HG03575 (cell line): Measurements from ENCODE around the gene HCN3.

ENCODE experiments used
- ATAC-seq: cut with Tn5 transposase; IDR thresholded peaks from one replicate; pipeline ENCODE4 v1.9.1; 2021; ENCODE audit not compliant: unreplicated experiment, insufficient number of reproducible peaks, low FRiP score; ENCODE audit errors: extremely low read depth

Gene HCN3

DNA sequence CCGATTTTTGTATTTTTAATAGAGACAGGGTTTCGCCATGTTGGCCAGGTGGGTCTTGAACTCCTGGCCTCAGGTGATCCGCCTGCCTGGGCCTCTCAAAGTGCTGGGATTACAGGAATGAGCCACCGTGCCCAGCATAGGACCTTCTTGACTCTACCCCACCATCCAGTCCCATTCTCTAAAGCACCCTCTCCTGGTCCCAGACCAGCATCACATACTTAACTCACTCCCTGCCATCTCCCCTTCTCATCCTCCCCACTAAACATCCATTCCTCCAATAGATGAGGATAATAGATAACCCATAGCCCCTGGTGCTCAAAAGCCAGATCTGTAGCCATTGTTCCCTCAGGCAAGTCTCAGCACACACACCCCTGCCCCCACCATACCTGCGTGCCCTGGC, 24.1 kb upstream of the HCN3 start:
- ATAC-seq, result no peak

DNA sequence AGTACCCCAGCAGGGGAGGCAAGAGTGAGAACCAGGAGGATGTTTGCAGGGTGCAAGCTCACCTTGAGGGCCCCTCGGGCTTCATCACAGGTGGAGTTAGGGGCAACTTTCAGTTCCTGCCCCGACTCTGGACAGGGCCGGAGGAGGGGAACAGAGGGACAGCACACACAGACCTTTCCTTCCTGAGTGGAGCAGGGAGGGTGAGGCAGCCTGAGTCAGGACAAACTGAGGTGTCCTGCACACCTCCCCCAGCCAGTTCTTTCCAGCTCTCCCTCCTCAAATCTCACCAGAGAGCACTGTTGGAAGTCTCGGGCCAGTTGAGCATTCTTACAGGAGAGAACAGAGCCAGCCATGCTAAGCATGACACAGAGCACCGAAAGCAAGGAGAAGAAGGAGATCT, 23.5 kb upstream of the HCN3 start:
- ATAC-seq, result no peak

DNA sequence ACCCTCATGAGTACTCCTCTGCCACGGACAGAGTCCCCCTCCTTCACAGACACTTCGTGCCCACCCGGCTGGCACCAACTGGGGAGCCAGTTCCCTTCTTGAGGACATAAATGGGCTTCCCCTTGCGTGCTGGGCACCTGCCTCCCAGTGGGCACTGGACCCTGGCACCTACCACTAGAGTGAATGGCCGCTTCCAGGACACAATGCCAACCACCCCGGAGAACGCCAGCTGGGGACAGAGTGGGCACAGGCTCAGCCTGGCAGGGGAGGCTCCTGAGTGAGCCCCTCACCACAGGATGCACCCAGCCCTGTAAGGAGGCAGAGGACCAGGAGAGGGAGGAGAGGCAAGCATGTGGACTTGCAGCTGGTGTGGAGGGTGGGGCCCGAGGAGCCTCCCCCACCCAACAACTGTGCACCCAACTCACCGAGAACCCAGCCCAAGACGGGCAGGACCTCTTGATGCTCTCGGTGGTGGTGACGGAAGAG, 23.0 kb upstream of the HCN3 start:
- no peak for ATAC-seq

DNA sequence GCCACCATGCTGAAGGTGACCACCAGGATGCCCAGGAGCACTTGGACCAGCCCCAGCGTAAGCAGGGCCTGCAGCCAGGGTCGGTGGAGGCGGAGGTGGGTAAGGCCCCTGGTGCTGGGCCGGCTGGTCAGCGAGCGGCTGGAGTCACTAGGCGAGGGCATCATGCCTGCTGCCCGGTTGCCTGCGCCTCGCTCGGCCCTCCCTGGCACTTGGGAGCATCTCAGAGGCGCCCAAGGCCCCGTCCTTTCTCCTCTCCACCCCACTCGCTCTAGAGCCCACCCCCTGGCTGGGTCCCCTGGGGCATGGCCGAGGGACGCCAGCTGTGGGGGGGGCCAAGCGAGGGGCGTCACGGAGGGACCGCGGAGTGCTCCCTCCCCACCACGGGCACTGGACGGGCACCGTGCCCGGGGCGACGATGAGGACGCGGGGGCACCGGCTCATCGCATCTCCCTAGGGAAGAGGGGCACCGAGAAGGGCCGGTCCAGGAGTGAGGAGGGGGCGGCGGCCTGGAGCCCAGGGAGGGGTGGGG, 22.5 kb upstream of the HCN3 start:
- no peak for ATAC-seq

DNA sequence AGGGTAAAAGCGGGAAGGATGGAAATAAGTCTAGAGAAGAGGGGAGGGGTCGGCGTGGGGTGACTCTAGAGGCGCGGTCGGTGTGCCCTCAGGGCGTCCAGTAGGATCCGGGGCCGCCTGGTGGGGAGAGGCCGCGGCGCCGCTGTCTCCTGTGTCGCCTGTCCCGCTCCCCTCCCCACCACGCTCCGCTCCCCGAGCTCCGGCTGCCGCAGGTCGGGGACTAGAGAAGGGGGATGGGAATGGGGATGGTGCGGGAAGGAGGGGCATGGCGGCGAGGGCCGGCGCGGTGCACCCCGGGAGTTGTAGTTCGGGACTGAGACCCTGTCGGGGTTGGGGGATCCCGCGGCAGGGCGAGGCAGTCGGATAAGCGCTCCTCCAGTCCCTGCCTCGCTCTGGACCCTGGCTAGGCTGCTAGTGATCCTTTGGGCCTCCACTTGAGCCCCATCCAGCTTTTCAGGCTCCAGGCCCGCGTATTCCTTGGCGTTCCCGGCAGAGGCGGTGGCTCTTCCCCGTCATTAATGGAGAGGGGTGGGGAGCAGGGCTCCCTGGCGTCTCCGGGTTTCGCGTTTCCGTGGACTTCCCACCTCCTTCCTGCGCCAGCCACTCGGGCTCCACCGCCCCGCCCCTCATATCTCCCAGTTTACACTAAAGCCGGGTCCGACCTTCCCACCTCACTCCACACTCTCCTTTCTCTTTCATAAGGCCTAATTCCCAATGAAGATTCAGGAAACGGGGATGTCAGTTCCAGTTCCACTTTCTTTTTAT, 21.8 kb upstream of the HCN3 start, which contains the start of gene ENTREP3:
TSS of gene ENTREP3 (minus strand) at position 241 of the 765 bp plus-strand sequence. CDS start 606 bp downstream, outside the sequence.
- ATAC-seq, result no peak

DNA sequence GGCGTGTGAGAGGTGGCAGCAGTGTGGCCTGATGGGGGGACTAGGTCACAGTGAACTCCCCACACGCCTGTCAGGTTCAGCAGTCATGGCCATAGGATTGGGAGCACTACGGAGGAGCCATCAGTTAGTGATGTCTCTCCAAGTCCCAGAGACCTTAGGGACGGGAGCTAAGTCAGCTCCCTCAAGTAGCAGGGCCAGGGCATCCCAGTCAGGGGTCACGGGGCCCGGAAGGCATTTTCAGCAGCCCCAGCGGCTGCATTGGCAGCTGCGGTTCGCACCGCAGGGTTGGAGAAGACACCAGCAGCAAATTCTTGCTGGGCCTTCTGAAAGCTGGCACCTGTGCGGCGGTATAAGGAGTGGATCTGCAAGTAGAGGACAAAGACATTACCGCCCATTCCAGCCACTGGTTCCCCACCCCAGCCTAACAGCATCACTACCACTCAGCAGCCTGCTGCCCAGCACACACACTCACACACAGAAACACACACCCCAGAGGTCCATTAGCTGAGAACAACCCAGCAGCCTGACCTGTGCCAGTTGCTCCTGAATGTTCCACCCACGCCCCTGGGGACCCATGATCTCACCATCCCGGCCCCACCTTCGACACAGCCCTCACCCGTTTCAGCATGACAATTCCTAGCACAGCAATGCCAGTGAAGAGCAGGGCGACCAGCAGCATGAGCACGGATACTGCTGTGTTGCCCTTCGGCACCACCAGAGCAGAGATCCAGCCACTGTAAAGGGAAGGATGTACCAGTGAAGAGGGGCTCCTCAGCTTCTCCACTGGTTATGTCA, 21.0 kb upstream of the HCN3 start:
- no peak for ATAC-seq

DNA sequence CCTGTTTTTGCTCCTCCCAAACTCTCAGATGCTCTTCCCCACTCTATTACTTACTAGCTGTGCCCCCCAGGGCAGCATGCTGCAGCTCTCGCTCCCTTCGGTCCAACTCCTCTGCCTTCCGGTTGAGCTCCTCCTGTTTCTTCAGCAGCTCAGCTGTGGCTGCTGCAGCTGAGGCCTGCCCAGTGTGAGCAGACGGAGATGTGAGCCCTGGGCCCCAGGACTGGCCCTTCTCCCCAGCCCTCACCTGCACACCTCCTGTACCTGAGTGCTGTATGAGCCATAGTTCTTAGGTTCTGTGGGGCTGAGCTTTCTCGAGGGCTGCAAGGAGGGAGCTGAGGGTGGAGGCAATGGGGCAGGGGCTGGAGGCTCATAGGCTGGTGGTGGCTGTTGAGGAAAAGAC, 17.0 kb upstream of the HCN3 start:
- no peak for ATAC-seq

DNA sequence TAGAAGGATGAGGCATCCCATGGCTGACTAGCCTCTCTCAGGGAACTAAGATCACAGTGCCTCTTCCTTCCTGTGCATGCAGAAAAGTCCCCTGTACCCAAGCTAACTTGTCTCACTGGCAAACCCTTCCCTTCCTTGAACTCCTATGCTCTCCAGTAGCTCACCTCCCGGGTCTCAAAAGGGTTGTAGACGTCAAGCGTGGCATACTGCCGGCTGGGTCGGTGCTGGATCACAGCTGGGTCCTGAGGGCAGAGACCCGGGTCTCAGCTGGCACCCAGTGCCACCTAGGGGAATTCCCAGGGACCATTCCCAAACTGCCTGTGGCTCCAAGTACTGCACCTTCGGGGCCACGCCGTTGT, 15.8 kb upstream of the HCN3 start:
- ATAC-seq, result no peak

DNA sequence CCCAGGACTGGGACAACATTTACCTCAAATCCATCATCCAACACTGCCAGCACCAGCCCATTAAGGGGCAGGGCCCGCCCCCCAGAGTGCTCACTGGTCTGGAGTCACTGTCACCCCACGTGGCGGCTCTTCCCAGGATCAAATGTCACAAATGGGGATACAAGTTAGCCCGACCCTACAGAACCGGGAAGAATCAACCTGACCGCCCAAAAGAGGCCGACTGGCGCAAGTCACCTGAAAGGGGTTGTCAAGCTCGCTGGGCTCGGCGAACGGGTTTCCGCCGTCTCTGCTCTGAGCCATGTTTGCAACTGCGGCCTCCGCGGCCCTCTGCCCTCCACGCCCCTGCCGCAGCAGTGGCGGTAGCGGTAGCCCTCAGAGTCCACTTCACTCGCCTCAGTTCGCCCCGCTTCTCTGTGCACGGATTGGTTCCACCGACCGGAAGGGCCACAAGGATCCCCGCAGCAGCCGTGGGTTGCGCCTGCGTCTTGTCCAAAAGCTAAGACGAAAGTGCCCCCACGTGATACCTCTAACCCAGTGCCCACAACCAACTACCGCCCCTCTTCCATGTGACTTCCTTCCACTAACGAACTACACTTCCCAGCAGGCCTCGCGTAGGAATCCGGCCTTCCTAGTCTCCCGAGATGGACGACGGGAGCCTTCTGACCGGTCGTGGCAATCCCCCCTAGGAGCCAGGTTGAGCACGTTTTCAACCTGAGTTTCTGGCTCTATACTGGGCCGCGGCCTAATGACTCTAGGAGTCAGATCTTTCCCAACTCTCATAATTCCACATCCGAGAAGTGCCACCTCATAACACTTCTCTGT, 15.2 kb upstream of the HCN3 start, which contains the start of gene SCAMP3:
TSS of gene SCAMP3 (minus strand) at position 509 of the 822 bp plus-strand sequence. CDS start at position 300, 209 bp downstream.
- ATAC-seq, result peak; percentile 52

DNA sequence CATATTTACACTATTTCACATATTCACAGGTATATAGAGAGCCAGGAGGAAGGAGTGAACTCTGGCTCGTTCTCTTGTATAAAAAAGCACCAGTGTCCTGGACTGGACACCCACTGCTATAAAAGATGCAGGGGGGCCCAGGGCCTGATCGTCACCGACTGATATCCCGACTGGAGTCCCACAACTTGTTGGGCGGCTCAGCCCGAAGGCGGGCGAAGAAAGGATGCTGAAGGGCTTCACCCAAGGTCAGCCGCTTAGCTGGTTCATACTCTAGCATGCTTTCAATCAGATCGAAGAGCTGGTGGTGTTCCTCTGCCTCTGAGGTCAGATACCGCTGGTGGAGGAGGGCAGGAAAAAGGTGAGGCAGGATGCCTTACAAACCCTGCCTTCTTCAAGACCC, 14.2 kb upstream of the HCN3 start:
- ATAC-seq, result no peak

DNA sequence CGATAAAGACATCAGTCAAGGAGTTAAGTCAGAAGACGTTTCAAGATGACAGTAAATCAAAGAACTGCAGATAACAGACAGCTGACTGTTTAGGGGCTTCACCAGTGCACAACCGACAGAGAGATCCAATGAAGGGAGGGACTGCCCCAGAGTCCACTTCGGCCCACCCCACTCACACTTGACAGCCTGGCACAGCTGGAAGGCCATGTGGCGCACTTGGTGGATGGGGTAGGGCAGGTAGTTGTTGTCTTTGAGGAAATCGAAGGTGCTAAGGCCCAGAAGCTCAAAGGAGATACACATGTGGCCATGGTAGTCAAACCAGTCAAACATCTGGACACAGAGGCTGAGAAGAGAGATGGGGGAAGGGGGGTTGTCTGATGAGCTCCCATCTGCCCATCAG, 10.7 kb upstream of the HCN3 start:
- no peak for ATAC-seq

DNA sequence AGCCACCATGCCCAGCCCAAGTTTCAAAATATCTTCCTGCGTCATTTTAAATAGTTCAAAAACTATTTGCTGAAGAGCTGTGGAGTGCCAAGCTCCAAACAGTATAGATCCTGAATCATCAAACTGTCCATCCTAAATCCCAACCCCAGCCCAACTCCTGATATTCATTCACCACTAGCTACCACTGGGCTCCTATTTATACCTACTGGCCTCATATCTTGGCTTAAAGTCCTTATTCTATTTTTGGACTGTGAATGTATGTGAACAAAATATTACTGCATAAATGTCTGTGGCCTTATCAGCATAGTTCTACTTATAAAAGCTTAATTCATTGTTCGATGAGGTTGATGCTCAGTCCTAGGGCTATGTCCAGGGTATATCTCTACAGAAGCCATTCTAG, 9.9 kb upstream of the HCN3 start:
- no peak for ATAC-seq

DNA sequence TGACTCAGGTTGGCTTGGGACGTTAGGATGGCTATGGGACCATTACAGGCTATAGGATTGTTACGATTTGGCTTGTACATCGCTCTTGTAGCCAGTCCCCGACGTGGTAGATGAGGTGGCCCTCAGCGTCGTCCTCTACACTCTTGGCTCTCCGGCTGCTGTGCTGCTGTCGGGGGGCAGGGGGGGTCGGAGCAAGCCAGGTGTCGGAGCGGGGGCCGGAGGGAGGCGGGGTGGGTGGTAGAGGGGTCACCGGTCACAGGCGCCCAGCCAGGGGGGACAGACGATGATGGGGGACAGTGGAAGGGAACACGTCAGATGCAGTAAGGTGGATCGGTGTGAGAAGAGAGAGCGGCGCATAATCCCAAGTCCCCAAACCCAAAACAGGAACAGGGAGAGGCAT, 8.6 kb upstream of the HCN3 start:
- ATAC-seq, result no peak

DNA sequence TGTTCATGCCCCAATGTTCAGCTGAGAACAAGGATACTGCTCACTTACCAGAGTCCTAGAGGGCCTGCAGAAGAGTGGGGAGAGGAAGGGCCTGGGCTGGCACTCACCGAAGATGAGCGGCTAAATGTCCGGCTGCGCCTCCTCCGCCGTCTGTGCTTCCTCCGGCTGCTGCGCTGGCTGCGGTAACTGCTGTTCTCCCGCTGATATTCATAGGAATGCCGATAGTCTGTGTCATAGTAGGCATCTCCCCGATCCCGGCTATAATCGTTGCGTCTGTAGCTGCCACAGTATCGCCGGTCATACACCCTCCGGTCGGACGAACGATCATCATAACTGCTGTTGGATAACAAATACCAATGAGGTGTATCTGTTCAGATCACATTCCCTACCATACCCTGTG, 7.9 kb upstream of the HCN3 start:
- no peak for ATAC-seq

DNA sequence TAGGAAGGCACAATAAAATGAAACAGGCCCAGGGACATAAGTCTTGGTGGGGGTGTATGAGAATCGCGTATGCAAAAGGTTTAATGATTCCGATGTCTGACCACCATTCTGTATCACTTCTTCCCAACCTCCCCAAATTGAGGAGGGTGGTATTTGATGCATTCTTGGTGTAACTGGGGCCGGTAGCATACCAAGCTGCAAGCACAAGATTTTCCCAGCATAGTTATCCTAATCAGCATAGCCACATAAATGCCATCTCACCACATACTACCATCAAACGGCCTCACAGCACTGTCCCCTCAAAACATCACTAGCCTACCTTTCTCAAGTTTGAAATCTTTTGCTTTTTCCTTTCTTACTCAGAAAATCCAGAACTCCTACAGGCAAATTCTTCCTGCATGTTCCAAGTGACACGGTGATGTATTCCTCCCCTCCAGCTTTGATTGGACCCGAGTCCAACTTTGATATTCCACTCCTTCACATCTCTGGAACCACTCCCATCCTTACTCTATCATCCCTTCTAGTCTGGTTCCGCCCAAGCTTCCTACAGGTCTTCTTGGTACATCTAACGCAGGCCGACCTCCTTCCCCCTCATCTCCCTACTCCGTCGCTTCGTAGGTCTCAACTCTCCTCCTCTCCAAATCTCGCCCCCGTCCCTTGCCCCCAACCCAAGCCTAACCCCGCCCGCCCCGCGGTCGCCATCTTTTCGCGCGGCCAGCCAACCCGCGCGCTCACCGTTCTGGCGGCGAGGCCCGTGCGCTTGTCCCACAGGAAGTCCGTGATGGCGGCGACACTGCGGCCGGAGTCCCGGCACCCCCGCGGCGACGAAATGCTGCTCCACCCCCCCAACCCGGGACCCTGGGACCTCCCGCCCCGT, 4.6 kb upstream of the HCN3 start:
- no peak for ATAC-seq

DNA sequence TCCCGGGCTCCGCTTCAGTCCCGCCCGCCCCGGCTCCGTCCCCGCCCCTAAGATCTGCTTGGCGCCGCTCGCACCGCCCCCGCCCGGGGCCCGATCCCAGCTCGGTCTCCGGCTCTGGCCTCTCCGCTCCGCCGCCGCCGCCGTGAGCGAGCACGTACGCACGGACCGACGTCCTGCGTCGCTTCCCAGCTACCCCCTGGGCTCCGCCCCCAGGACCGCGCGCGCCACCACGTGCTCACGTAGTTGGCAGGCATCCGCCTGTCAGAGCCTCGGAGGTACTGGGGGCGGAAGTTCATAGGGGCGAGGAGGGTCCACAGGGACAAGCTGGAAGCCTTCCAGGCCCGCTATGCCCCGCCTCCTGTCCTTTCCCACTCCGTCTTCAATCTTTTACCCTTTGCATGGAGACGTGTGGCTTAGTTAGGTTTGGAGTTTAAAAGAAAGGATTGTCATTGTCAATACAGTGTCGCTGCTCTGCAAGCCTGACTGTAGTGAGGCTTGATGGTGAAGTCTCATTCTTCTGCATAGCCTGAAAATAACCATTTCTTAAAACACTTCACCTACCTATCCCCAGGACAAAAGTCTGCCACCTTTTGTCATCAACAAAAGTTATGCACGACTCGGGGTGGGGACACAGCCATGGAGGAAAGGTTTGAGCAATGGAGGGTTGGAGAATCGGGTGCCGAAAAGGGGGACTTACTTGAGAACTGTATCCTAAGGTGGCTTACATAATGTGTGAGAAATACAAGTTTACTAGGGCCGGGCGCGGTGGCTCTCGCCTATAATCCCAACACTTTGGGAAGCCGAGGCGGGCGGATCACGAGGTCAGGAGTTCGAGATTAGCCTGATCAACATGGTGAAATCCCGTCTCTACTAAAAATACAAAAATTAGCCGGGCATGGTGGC, 3.7 kb upstream of the HCN3 start, which contains the start of gene CLK2:
TSS of gene CLK2 (minus strand) at position 162 of the 903 bp plus-strand sequence. CDS start 2,527 bp downstream, outside the sequence.
- ATAC-seq, result no peak
